Breast epithelium (tissue), 3 donors: ENCODE results near the gene DPAGT1.

Source experiments
- POLR2A ChIP-seq: fragments of 450-650 bp; IDR thresholded peaks from one replicate; pipeline ENCODE4 v1.6.1; 2016; ENCODE audit warnings: antibody characterized with exemption, mild to moderate bottlenecking, moderate library complexity
- POLR2AphosphoS5 ChIP-seq, 3 donors: sonication (generic); formaldehyde crosslinking; IDR thresholded peaks; one replicate each; pipeline ENCODE4 v1.6.1; 2017; ENCODE audit warnings: antibody characterized with exemption in 3 of 3
- TF ChIP-seq, protein P1 (sequence below), 3 donors: fragments of 450-650 bp; IDR thresholded peaks; one replicate each; pipeline ENCODE4 v1.5.1; 2016 to 2017; ENCODE audit warnings: antibody characterized with exemption in 3 of 3, mild to moderate bottlenecking in 3 of 3, moderate library complexity in 3 of 3

DNA sequence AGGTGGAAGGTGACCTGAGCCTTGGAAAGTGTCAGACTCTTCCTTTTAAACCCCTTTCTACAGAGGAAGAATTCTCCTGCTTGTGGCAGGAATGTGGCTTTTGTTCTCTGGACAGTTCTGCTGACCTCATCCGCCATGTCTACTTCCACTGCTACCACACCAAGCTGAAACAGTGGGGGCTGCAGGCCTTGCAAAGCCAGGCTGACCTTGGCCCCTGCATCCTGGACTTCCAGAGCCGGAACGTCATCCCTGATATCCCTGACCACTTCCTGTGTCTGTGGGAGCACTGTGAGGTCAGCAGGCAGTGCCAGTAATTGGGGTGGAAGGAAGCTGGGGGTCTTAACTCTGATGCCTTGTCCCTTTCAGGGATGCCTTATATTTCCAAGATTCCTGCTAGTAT is 29.0 kb upstream of the DPAGT1 start:
- TF ChIP-seq POLR2AphosphoS5 (IDR thresholded peaks at IDR 0.05) (no peak), POLR2A (no peak)
- TF ChIP-seq, protein P1, sequence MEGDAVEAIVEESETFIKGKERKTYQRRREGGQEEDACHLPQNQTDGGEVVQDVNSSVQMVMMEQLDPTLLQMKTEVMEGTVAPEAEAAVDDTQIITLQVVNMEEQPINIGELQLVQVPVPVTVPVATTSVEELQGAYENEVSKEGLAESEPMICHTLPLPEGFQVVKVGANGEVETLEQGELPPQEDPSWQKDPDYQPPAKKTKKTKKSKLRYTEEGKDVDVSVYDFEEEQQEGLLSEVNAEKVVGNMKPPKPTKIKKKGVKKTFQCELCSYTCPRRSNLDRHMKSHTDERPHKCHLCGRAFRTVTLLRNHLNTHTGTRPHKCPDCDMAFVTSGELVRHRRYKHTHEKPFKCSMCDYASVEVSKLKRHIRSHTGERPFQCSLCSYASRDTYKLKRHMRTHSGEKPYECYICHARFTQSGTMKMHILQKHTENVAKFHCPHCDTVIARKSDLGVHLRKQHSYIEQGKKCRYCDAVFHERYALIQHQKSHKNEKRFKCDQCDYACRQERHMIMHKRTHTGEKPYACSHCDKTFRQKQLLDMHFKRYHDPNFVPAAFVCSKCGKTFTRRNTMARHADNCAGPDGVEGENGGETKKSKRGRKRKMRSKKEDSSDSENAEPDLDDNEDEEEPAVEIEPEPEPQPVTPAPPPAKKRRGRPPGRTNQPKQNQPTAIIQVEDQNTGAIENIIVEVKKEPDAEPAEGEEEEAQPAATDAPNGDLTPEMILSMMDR (IDR thresholded peaks at IDR 0.05), result no peak
